Osteoblast (primary cell): ENCODE results near the gene ANKS4B. TPM values are rescaled to one million over a fixed set of nuclear protein-coding genes. Genes with fewer than 3 reads are reported as not detected.

Source experiments
- DNase-seq: peaks from one replicate; pipeline ENCODE4 v3.0.0; 2011; ENCODE audit warnings: low spot score, mixed read lengths; ENCODE audit not compliant: insufficient read length; ENCODE audit errors: missing footprints
- H2AFZ ChIP-seq: 2 replicates; pipeline ENCODE4 v1.6.0; 2011; ENCODE audit warnings: mild to moderate bottlenecking, low read length
- H3K27ac ChIP-seq: 2 replicates; pipeline ENCODE4 v1.5.1; 2011; ENCODE audit warnings: mild to moderate bottlenecking, low read depth, low read length, moderate library complexity
- H3K27me3 ChIP-seq: 2 replicates; pipeline ENCODE4 v1.6.0; 2012; ENCODE audit warnings: mild to moderate bottlenecking, control low read depth, inconsistent platforms, low read length, moderate library complexity; ENCODE audit not compliant: insufficient read depth
- H3K36me3 ChIP-seq: 2 replicates; pipeline ENCODE4 v1.5.1; 2011; ENCODE audit warnings: mild to moderate bottlenecking, low read length, control low read depth, moderate library complexity; ENCODE audit not compliant: insufficient read depth
- H3K4me1 ChIP-seq: 2 replicates; pipeline ENCODE4 v1.5.1; 2011; ENCODE audit warnings: mild to moderate bottlenecking, low read length, control low read depth, moderate library complexity; ENCODE audit not compliant: insufficient read depth
- H3K4me2 ChIP-seq: 2 replicates; pipeline ENCODE4 v1.6.0; 2011; ENCODE audit warnings: mild to moderate bottlenecking, low read length; ENCODE audit not compliant: insufficient read depth
- H3K4me3 ChIP-seq: fragments of 200-600 bp; sonication (generic); 3 replicates; pipeline ENCODE4 v1.5.1; 2012; ENCODE audit warnings: mild to moderate bottlenecking, low read length, inconsistent platforms; ENCODE audit not compliant: insufficient read depth
- H3K79me2 ChIP-seq: 2 replicates; pipeline ENCODE4 v1.6.0; 2012; ENCODE audit warnings: mild to moderate bottlenecking, low read length, control low read depth, inconsistent platforms; ENCODE audit not compliant: insufficient read depth
- H3K9me3 ChIP-seq: 2 replicates; pipeline ENCODE4 v1.5.1; 2011; ENCODE audit warnings: low read depth, low read length, control low read depth
- H4K20me1 ChIP-seq: 2 replicates; pipeline ENCODE4 v1.6.0; 2012; ENCODE audit warnings: mild to moderate bottlenecking, low read length, control low read depth; ENCODE audit not compliant: insufficient read depth
- total RNA-seq: library from RNA; depleted of rRNA; stranded (reverse); fragments of >200 nt; gene quantifications from 2 replicates; pipeline ENCODE4 v1.2.3, GENCODE V29; 2012
- TF ChIP-seq, protein P1 (sequence below): IDR thresholded peaks from 2 replicates; pipeline ENCODE4 v1.5.1; 2011; ENCODE audit warnings: mild to moderate bottlenecking, low read depth, low read length, moderate library complexity; ENCODE audit errors: extremely low read depth

Gene ANKS4B
- total RNA-seq, 1 donor, result not detected

DNA sequence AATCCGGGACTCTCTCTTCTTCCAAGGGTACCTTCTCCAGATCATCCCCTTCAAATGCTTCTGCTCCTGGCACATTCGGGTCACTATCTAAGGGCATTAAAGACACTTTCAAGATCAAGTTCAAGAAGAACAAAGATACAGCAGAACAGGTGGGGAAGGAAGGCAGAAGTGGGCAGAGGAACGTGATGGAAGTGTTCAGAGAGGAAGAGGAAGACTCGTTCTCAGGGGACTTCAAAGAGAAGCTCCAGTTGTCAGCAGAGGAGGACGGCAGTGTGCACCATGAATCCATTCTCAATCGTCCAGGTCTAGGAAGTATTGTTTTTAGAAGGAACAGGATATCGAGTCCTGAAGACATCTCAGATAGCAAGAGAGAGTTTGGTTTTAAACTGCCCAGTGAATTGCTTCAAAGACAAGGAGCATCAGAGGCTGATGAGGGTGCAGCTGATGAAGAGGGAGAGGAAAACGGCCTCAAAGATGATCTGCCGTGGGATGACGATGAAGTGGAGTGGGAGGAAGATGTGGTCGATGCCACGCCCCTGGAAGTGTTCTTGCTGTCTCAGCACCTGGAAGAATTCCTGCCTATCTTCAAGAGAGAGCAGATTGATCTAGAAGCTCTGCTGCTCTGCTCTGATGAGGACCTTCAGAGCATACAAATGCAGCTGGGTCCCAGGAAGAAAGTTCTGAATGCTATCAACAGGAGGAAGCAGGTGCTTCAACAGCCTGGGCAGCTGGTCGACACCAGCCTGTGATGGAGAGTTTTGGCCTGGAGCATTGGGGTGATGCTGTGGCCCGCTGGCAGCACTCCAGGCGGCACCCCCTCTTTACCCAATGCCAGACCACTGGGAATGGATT lies 16.8 kb downstream of the ANKS4B start:
- peaks cover 33% of the 10 kb centered on the region for H3K27me3 ChIP-seq
- DNase-seq, result no peak
- TF ChIP-seq, protein P1, sequence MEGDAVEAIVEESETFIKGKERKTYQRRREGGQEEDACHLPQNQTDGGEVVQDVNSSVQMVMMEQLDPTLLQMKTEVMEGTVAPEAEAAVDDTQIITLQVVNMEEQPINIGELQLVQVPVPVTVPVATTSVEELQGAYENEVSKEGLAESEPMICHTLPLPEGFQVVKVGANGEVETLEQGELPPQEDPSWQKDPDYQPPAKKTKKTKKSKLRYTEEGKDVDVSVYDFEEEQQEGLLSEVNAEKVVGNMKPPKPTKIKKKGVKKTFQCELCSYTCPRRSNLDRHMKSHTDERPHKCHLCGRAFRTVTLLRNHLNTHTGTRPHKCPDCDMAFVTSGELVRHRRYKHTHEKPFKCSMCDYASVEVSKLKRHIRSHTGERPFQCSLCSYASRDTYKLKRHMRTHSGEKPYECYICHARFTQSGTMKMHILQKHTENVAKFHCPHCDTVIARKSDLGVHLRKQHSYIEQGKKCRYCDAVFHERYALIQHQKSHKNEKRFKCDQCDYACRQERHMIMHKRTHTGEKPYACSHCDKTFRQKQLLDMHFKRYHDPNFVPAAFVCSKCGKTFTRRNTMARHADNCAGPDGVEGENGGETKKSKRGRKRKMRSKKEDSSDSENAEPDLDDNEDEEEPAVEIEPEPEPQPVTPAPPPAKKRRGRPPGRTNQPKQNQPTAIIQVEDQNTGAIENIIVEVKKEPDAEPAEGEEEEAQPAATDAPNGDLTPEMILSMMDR, result no peak

DNA sequence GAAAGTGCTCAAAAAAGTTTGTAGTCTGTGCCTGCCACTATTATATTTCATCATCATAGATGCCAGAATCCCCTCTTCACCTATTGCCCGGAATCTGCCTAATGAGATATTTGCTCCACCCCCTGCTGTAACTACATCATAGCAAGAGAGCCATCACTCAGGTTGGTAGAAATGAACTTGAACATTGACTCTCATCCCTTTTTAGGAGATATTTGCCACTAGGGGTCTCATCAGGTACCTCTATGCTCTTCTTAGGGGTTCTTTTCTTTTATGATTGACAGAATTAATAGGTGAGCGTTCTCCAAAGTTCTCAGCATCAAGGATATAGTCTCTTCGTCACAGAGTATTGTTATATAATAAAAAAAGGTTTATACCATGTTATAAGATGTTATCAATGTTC lies 20.0 kb downstream of the ANKS4B start:
- H3K27me3 ChIP-seq, result peaks cover 32% of the 10 kb centered on the region
- H3K79me2 ChIP-seq, result no peaks in the 10 kb centered on the region
- no peak overlapping the region for H2AFZ ChIP-seq
- no peaks in the 10 kb centered on the region for H4K20me1 ChIP-seq
- no peak for DNase-seq
- no peaks in the 10 kb centered on the region for H3K36me3 ChIP-seq
- H3K9me3 ChIP-seq, result no peaks in the 10 kb centered on the region
- no peak overlapping the region for H3K4me2 ChIP-seq
- TF ChIP-seq, protein P1, result no peak
- H3K4me1 ChIP-seq, result no peaks in the 10 kb centered on the region
- H3K27ac ChIP-seq, result no peak overlapping the region
- H3K4me3 ChIP-seq, result no peak overlapping the region

More for the DNA sequence above, 16.8 kb downstream of the ANKS4B start:
- H3K4me2 ChIP-seq, result no peak overlapping the region
- no peaks in the 10 kb centered on the region for H3K4me1 ChIP-seq
- no peaks in the 10 kb centered on the region for H3K36me3 ChIP-seq
- H3K79me2 ChIP-seq, result no peaks in the 10 kb centered on the region
- H4K20me1 ChIP-seq, result no peaks in the 10 kb centered on the region
- H3K4me3 ChIP-seq, result no peak overlapping the region
- no peak overlapping the region for H2AFZ ChIP-seq
- H3K27ac ChIP-seq, result no peak overlapping the region
- H3K9me3 ChIP-seq, result no peaks in the 10 kb centered on the region

DNA sequence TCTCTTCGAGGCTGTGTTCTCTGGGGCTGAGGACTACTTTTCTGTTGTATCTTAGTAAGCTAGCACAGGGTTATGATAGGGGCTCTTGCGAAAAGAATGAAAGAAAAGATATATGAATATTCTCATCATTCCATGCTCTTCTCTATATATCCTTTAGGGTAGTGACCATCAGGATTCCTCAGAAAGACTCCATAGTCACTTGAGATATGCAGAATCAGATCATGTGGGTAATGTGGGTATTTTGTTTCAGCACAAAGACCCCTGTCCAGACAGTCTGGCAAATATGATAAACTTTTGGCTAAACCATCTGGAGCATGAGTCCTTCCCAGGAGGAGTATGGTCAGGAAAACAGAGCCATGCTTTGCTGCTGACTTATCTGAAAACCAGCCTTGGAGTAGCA lies 23.1 kb downstream of the ANKS4B start:
- H3K9me3 ChIP-seq, result no peaks in the 10 kb centered on the region
- no peaks in the 10 kb centered on the region for H3K36me3 ChIP-seq
- peaks cover 22% of the 10 kb centered on the region for H3K27me3 ChIP-seq
- no peaks in the 10 kb centered on the region for H3K79me2 ChIP-seq
- H2AFZ ChIP-seq, result no peak overlapping the region
- DNase-seq, result no peak
- TF ChIP-seq, protein P1, result no peak
- no peaks in the 10 kb centered on the region for H3K4me1 ChIP-seq
- H3K27ac ChIP-seq, result no peak overlapping the region
- no peaks in the 10 kb centered on the region for H4K20me1 ChIP-seq
- no peak overlapping the region for H3K4me2 ChIP-seq
- no peak overlapping the region for H3K4me3 ChIP-seq

DNA sequence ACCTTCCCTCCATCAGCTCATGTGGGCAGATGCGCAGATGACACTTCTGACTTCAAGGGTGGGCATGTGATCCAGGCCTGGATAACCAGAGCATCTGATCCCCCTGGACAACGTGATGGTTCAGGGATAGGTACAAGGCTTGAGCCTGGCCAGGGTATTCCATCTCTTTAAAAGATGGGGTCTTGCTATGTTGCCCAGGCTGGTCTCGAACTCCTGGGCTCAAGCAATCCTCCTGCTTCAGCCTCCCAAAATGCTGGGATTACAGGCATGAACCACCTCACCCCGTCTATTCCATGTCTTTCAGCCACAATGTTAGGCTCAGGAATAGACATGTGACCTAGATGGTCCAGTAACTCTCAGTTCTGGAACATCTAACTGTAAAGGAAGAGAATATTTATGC lies 23.8 kb downstream of the ANKS4B start:
- Histone ChIP-seq H2AFZ (no peak overlapping the region), H3K4me1 (no peaks in the 10 kb centered on the region), H3K4me2 (no peak overlapping the region), H3K27me3 (peaks cover 26% of the 10 kb centered on the region), H3K36me3 (no peaks in the 10 kb centered on the region), H3K27ac (no peak overlapping the region), H3K9me3 (no peaks in the 10 kb centered on the region), H4K20me1 (no peaks in the 10 kb centered on the region), H3K79me2 (no peaks in the 10 kb centered on the region), H3K4me3 (no peak overlapping the region)
- no peak for DNase-seq
- TF ChIP-seq, protein P1, result no peak
